Prostate gland (tissue), 2 donors: ENCODE measurements around the gene ASB3.

Experiments used
- POLR2A ChIP-seq: fragments of 450-650 bp; IDR thresholded peaks from one replicate; pipeline ENCODE4 v1.6.1; 2016; ENCODE audit warnings: antibody characterized with exemption, mild to moderate bottlenecking
- TF ChIP-seq, protein P1 (sequence below), 4 experiments: fragments of 200-600 bp in 2 of 4; fragments of 450-650 bp in 2 of 4; sonication (generic) in 2 of 4; IDR thresholded peaks; 1 replicate in 3 of 4; 2 replicates in 1 of 4; pipeline ENCODE4 v1.5.1; 2016 to 2019; ENCODE audit warnings: antibody characterized with exemption in 4 of 4, mild to moderate bottlenecking in 2 of 4, moderate library complexity in 2 of 4

GRCh38 chr2:53826587-53827397 is 40.0 kb upstream of the ASB3 start:
- no peak for TF ChIP-seq POLR2A
- TF ChIP-seq, protein P1, sequence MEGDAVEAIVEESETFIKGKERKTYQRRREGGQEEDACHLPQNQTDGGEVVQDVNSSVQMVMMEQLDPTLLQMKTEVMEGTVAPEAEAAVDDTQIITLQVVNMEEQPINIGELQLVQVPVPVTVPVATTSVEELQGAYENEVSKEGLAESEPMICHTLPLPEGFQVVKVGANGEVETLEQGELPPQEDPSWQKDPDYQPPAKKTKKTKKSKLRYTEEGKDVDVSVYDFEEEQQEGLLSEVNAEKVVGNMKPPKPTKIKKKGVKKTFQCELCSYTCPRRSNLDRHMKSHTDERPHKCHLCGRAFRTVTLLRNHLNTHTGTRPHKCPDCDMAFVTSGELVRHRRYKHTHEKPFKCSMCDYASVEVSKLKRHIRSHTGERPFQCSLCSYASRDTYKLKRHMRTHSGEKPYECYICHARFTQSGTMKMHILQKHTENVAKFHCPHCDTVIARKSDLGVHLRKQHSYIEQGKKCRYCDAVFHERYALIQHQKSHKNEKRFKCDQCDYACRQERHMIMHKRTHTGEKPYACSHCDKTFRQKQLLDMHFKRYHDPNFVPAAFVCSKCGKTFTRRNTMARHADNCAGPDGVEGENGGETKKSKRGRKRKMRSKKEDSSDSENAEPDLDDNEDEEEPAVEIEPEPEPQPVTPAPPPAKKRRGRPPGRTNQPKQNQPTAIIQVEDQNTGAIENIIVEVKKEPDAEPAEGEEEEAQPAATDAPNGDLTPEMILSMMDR (IDR thresholded peaks at IDR 0.05), result no peak
